HG03039 (cell line): Measurements from ENCODE around the gene EIF5A2.

ENCODE experiments used
- ATAC-seq: cut with Tn5 transposase; IDR thresholded peaks from one replicate; pipeline ENCODE4 v1.9.1; 2021; ENCODE audit warnings: mild to moderate bottlenecking, moderate library complexity; ENCODE audit not compliant: unreplicated experiment

The EIF5A2 gene

GRCh38 chr3:170862618-170863374, 45.6 kb downstream of the EIF5A2 start:
- ATAC-seq = no peak

DNA sequence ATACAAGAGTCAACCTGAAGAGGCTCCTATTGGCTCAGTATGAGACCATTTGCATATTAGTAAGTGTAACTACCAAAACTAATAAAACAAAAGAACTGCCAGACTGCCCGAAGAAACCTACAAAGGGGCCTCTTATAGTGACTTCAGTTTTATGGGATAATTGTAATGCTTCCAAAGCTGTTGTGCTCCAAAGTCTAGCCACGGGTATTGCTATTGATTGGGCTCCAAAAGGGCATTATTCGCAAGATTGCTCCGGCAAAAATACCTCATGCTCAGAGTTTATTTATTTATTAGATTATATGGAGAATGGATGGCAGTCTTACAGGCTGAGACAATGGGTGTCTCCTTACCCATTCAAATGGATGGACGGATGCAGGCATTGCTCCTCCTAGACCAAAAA, 49.8 kb downstream of the EIF5A2 start:
- no peak for ATAC-seq

DNA sequence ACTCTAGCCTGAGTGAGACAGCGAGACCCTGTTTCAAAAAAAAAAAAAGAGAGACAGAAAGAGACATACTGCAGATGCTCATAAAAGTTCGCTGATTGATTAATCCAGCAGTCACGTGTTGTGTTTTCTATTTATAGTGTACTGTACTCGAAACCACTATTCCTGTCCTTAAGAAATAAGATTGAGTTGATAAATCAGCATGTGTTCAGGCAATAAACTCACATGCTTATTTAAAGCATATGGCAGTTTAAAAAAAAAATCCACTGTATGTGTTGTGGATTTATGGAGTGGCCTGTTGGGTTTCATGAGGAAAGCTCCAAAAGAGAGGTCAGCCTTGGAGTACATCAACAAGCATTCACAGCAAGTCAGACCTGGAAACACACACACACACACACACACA, 56.1 kb downstream of the EIF5A2 start:
- ATAC-seq = no peak

DNA sequence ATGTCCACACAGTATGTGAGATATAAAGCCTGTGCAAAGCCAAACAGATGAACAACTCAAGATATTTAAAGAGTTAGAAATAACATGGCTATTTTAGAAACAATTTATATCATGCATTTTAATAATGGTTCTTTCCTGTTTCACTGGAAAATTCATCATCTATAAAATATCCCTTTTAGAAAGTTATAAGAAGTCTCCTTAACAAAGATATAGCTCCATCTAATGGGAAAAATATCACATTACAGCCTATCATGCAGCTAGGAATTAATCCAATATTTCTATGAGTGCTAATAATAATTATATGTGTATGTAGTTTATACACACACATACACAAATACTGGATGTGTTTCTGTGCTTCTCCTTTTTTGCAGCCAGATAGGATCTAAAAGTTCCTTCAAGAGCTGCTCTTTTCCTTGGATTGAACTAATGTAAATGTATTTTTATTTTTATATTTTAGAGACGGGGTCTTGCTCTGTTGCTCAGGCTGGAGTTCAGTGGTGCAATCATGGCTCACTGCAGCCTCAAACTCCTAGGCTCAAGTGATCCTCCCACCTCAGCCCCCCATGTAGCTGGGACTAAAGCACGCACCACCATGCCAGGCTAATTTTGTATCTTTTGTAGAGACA, 60.0 kb downstream of the EIF5A2 start:
- no peak for ATAC-seq

- ATAC-seq = no peak
These were observed 64.1 kb downstream of the EIF5A2 start for GRCh38 chr3:170844377-170844776.

- ATAC-seq = no peak
These were observed 68.1 kb downstream of the EIF5A2 start for GRCh38 chr3:170840291-170840859.

DNA sequence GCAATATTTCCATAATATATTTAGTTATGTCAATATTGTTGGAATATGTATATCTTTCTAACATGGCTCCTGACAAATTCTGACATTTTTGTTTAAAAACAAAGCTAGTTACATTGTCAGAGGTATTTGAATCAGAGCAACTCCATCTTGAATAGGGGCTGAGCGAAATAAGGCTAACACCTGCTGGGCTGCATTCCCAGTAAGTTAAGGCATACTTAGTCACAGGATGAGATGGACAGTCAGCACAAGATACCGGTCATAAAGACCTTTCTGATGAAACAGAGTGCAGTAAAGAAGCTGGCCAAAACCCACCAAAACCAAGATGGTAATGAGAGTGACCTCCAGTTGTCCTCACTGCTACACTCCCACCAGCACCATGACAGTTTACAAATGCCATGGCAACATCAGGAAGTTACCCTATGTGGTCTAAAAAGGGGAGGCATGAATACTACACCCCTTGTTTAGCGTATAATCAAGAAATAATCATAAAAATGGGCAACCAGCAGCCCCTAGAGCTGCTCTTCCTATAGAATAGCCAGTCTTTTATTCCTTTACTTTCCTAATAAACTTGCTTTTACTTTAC, 68.8 kb downstream of the EIF5A2 start:
- ATAC-seq = no peak
